ENCODE measurements around the gene NEMF. TPM values are rescaled to one million over a fixed set of nuclear protein-coding genes. Genes with fewer than 3 reads are reported as not detected.
"Not testable (repeated sequence)": the region's sequence is repeated elsewhere in the genome, so short reads cannot be mapped to it uniquely, and the experiment has no call there.

Gene NEMF
- total RNA-seq, 1 donor from 2014 or later, result 61.5 TPM

DNA sequence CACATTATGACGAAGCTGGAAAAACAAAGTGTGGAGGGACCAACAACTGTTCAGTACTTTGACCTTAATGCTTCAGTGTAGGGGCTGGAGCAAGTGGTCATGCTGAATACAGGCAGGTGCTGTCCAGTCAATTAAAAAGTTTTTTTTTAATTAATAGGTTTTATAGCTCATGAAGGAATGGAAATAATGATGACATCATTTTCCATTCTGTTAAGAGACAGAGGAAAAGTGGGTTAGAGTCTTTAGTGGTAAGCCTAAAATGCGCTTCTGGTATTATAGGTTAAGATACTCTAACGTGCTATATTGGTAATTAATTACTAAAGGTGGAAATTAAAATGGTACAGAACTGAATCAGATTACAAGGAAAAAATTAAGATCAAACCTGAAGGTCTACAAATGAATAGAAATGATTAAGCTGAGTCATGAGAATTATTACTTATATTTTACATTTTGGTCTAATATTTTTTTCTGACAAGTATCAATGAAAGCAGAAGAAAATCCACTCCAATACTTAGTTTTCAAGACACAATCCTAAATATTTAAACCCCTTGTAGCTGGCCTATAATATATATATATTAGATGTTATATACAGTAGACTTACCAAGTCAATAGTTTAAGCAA lies 69.1 kb downstream of the NEMF start:
- H3K27ac ChIP-seq (ENCODE audit: low read depth, low read length), result no peak overlapping the region

DNA sequence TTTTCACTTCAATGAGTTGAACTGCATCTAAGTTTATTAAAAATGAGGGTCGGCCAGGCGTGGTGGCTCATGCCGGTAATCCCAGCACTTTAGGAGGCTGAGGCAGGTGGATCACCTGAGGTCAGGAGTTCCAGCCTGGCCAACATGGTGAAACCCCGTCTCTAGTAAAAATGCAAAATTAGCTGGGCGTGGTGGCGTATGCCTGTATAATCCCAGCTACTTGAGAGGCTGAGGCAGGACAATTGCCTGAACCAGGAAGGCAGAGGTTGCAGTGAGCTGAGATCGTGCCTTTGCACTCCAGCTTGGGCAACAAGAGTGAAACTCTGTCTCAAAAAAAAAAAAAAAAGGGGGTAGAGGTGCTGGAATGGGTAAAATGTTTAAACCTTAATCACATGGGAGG lies 71.5 kb downstream of the NEMF start:
- H3K4me3 ChIP-seq (ENCODE audit: insufficient read depth, low read depth, low read length); H3K27me3 Mint-ChIP-seq (ENCODE audit: low read depth, unreplicated experiment); DNase-seq (ENCODE audit: low read depth); H3K4me1 ChIP-seq (ENCODE audit: insufficient read depth, low read length); H3K4me1 Mint-ChIP-seq (ENCODE audit: low read depth, unreplicated experiment); H4K20me1 ChIP-seq (ENCODE audit: insufficient read depth, low read length); H2AFZ ChIP-seq (ENCODE audit: low read depth, low read length); H3K27ac ChIP-seq (ENCODE audit: low read depth, low read length); H3K9me3 Mint-ChIP-seq (ENCODE audit: unreplicated experiment); H3K27me3 ChIP-seq (ENCODE audit: insufficient read depth, low read length); H3K27ac Mint-ChIP-seq (ENCODE audit: unreplicated experiment); H3K9me3 ChIP-seq (ENCODE audit: insufficient read depth, low read depth, low read length); H3K36me3 Mint-ChIP-seq (ENCODE audit: low read depth, unreplicated experiment); H3K4me2 ChIP-seq (ENCODE audit: low read length); H3K79me2 ChIP-seq (ENCODE audit: insufficient read depth, low read length); H3K9ac ChIP-seq (ENCODE audit: low read length); FAIRE-seq; H3K4me3 Mint-ChIP-seq (ENCODE audit: unreplicated experiment): not testable (repeated sequence)
- H3K36me3 ChIP-seq (ENCODE audit: insufficient read depth, low read length), result peaks cover 70% of the 10 kb centered on the region

More for the DNA sequence above, 69.1 kb downstream of the NEMF start:
- Mint-ChIP-seq H3K4me1 (ENCODE audit: low read depth, unreplicated experiment) (no peaks in the 10 kb centered on the region), H3K36me3 (ENCODE audit: low read depth, unreplicated experiment) (peaks cover 3% of the 10 kb centered on the region), H3K27ac (ENCODE audit: unreplicated experiment) (no peak overlapping the region), H3K9me3 (ENCODE audit: unreplicated experiment) (no peaks in the 10 kb centered on the region), H3K27me3 (ENCODE audit: low read depth, unreplicated experiment) (no peaks in the 10 kb centered on the region), H3K4me3 (ENCODE audit: unreplicated experiment) (no peak overlapping the region)
- no peak overlapping the region for H3K4me2 ChIP-seq (ENCODE audit: low read length)
- no peak for DNase-seq (ENCODE audit: low read depth)
- H3K9me3 ChIP-seq (ENCODE audit: insufficient read depth, low read depth, low read length), result no peaks in the 10 kb centered on the region
- no peak for FAIRE-seq
- no peaks in the 10 kb centered on the region for H3K4me1 ChIP-seq (ENCODE audit: insufficient read depth, low read length)
- no peak overlapping the region for H3K9ac ChIP-seq (ENCODE audit: low read length)
- no peak overlapping the region for H3K4me3 ChIP-seq (ENCODE audit: insufficient read depth, low read depth, low read length)
- no peaks in the 10 kb centered on the region for H3K79me2 ChIP-seq (ENCODE audit: insufficient read depth, low read length)
- H3K27me3 ChIP-seq (ENCODE audit: insufficient read depth, low read length), result no peaks in the 10 kb centered on the region
- no peaks in the 10 kb centered on the region for H4K20me1 ChIP-seq (ENCODE audit: insufficient read depth, low read length)
- no peak overlapping the region for H2AFZ ChIP-seq (ENCODE audit: low read depth, low read length)
- peaks cover 70% of the 10 kb centered on the region for H3K36me3 ChIP-seq (ENCODE audit: insufficient read depth, low read length)
- TF ChIP-seq, protein P1, sequence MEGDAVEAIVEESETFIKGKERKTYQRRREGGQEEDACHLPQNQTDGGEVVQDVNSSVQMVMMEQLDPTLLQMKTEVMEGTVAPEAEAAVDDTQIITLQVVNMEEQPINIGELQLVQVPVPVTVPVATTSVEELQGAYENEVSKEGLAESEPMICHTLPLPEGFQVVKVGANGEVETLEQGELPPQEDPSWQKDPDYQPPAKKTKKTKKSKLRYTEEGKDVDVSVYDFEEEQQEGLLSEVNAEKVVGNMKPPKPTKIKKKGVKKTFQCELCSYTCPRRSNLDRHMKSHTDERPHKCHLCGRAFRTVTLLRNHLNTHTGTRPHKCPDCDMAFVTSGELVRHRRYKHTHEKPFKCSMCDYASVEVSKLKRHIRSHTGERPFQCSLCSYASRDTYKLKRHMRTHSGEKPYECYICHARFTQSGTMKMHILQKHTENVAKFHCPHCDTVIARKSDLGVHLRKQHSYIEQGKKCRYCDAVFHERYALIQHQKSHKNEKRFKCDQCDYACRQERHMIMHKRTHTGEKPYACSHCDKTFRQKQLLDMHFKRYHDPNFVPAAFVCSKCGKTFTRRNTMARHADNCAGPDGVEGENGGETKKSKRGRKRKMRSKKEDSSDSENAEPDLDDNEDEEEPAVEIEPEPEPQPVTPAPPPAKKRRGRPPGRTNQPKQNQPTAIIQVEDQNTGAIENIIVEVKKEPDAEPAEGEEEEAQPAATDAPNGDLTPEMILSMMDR (IDR thresholded peaks at IDR 0.05; ENCODE audit: insufficient read depth, low read depth, low read length), result no peak
- TF ChIP-seq EZH2 (IDR thresholded peaks at IDR 0.05; ENCODE audit: insufficient read depth, low read length), result no peak

DNA sequence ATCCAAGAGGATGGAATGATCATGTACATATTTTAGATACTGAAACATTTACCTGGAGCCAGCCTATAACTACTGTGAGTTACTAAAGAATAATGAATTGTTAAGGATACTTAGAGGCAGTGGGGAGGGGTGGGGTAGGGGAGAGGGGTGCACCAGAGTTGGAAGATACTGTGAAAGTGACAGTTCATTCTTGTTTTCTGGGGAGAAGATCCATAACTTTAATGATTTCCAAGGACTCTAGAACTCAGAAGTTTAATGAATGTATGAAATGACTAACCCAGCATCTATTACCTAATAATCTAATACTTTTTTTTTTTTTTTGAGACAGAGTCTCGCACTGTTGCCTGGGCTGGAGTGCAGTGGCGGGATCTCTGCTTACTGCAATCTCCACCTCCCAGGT lies 74.2 kb downstream of the NEMF start:
- Histone ChIP-seq H4K20me1 (ENCODE audit: insufficient read depth, low read length) (no peaks in the 10 kb centered on the region), H3K4me2 (ENCODE audit: low read length) (no peak overlapping the region), H3K9me3 (ENCODE audit: insufficient read depth, low read depth, low read length) (no peaks in the 10 kb centered on the region), H3K9ac (ENCODE audit: low read length) (no peak overlapping the region), H3K4me3 (ENCODE audit: insufficient read depth, low read depth, low read length) (no peak overlapping the region), H3K27ac (ENCODE audit: low read depth, low read length) (no peak overlapping the region), H3K27me3 (ENCODE audit: insufficient read depth, low read length) (no peaks in the 10 kb centered on the region), H2AFZ (ENCODE audit: low read depth, low read length) (no peak overlapping the region), H3K36me3 (ENCODE audit: insufficient read depth, low read length) (peaks cover 61% of the 10 kb centered on the region), H3K79me2 (ENCODE audit: insufficient read depth, low read length) (no peaks in the 10 kb centered on the region), H3K4me1 (ENCODE audit: insufficient read depth, low read length) (no peaks in the 10 kb centered on the region)
- H3K4me3 Mint-ChIP-seq (ENCODE audit: unreplicated experiment), result no peak overlapping the region
- peaks cover 5% of the 10 kb centered on the region for H3K36me3 Mint-ChIP-seq (ENCODE audit: low read depth, unreplicated experiment)
- TF ChIP-seq, protein P1 (IDR thresholded peaks at IDR 0.05; ENCODE audit: insufficient read depth, low read depth, low read length), result no peak
- TF ChIP-seq EZH2 (IDR thresholded peaks at IDR 0.05; ENCODE audit: insufficient read depth, low read length), result no peak
- peaks cover 6% of the 10 kb centered on the region for H3K4me1 Mint-ChIP-seq (ENCODE audit: low read depth, unreplicated experiment)
- FAIRE-seq, result no peak
- no peak for DNase-seq (ENCODE audit: low read depth)
- H3K9me3 Mint-ChIP-seq (ENCODE audit: unreplicated experiment), result no peaks in the 10 kb centered on the region
- H3K27me3 Mint-ChIP-seq (ENCODE audit: low read depth, unreplicated experiment), result no peaks in the 10 kb centered on the region
- H3K27ac Mint-ChIP-seq (ENCODE audit: unreplicated experiment), result no peak overlapping the region
